ENCODE data around the gene TDRD10.

GRCh38 chr1:154586231-154586630 is 84.2 kb downstream of the TDRD10 start:
- TF ChIP-seq EZH2 (IDR thresholded peaks at IDR 0.05; ENCODE audit: insufficient read depth, poor library complexity, severe bottlenecking) (no peak), EZH2phosphoT487 (IDR thresholded peaks at IDR 0.05; ENCODE audit: insufficient read depth, low read depth) (no peak)

Data from GM23248 (cell line).